Activated naive CD8-positive, alpha-beta T cell treated with anti-CD3 and anti-CD28 coated beads, Interleukin-2, amount 10 ng/mL, durations not matched to agents 7 days and 5 days (primary cell): ENCODE data around the gene FRMD5. TPM values are rescaled to one million over a fixed set of nuclear protein-coding genes. Genes with fewer than 3 reads are reported as not detected.

Experiments used
- ATAC-seq: fragments of 150-1000 bp; cut with Tn5 transposase; one replicate; pipeline ENCODE4 v1.10.0; 2021; ENCODE audit warnings: low read depth, moderate library complexity
- POLR2A ChIA-PET: fragments of 350-600 bp; sonication (Branson Sonifier 250); formaldehyde crosslinking; loops from one replicate; lab custom pipeline; 2021; ENCODE audit warnings: antibody characterized with exemption; lab: Charles Lee
- DNase-seq: peaks from one replicate; pipeline ENCODE4 v3.0.0; 2021
- H3K27ac Mint-ChIP-seq: one replicate; pipeline ENCODE4 v1.8.0; 2022; ENCODE audit warnings: mild to moderate bottlenecking, mixed read lengths
- H3K27me3 Mint-ChIP-seq: one replicate; pipeline ENCODE4 v1.8.0; 2022; ENCODE audit warnings: mild to moderate bottlenecking, moderate library complexity, mixed read lengths
- H3K36me3 Mint-ChIP-seq: one replicate; pipeline ENCODE4 v1.8.0; 2021; ENCODE audit warnings: mild to moderate bottlenecking, mixed read lengths
- H3K4me1 Mint-ChIP-seq: one replicate; pipeline ENCODE4 v1.8.0; 2021; ENCODE audit warnings: mixed read lengths
- H3K4me3 Mint-ChIP-seq: one replicate; pipeline ENCODE4 v1.8.0; 2022; ENCODE audit warnings: mild to moderate bottlenecking, moderate library complexity, mixed read lengths
- H3K9me3 Mint-ChIP-seq: one replicate; pipeline ENCODE4 v1.8.0; 2021; ENCODE audit warnings: mixed read lengths
- total RNA-seq, 2 experiments: library from RNA; stranded (reverse); gene quantifications; one replicate each; pipeline ENCODE4 v1.2.3, GENCODE V29; 2021

FRMD5 gene
- total RNA-seq, 2 experiments from 2014 or later: 0.26 TPM; not detected in 1

- Mint-ChIP-seq H3K4me1 (no peaks in the 10 kb centered on the region), H3K27me3 (peaks cover 31% of the 10 kb centered on the region), H3K4me3 (no peak overlapping the region), H3K36me3 (no peaks in the 10 kb centered on the region), H3K9me3 (no peaks in the 10 kb centered on the region), H3K27ac (no peak overlapping the region)
- ATAC-seq (no peak), DNase-seq (no peak)
- POLR2A ChIA-PET: no interaction called here
Measured at GRCh38 chr15:44101944-44102343, 93.1 kb downstream of the FRMD5 start.

GRCh38 chr15:44101286-44101685 is 93.8 kb downstream of the FRMD5 start:
- no peak for ATAC-seq
- H3K4me3 Mint-ChIP-seq: no peak overlapping the region
- no peaks in the 10 kb centered on the region for H3K9me3 Mint-ChIP-seq
- H3K4me1 Mint-ChIP-seq: no peaks in the 10 kb centered on the region
- H3K27ac Mint-ChIP-seq: no peak overlapping the region
- DNase-seq: no peak
- peaks cover 26% of the 10 kb centered on the region for H3K27me3 Mint-ChIP-seq
- H3K36me3 Mint-ChIP-seq: no peaks in the 10 kb centered on the region
- POLR2A ChIA-PET: no interaction called here

- no peak for ATAC-seq
- no peak for DNase-seq
- H3K4me3 Mint-ChIP-seq: no peak overlapping the region
- no peaks in the 10 kb centered on the region for H3K9me3 Mint-ChIP-seq
- H3K27ac Mint-ChIP-seq: no peak overlapping the region
- no peaks in the 10 kb centered on the region for H3K4me1 Mint-ChIP-seq
- POLR2A ChIA-PET: no interaction called here
- H3K27me3 Mint-ChIP-seq: peaks cover 29% of the 10 kb centered on the region
- no peaks in the 10 kb centered on the region for H3K36me3 Mint-ChIP-seq
Measured at GRCh38 chr15:44099671-44100070, 95.4 kb downstream of the FRMD5 start.

- DNase-seq: no peak
- Mint-ChIP-seq H3K4me1 (no peaks in the 10 kb centered on the region), H3K4me3 (no peak overlapping the region), H3K27ac (no peak overlapping the region), H3K9me3 (no peaks in the 10 kb centered on the region), H3K27me3 (peaks cover 27% of the 10 kb centered on the region), H3K36me3 (no peaks in the 10 kb centered on the region)
- ATAC-seq: no peak
- POLR2A ChIA-PET: no interaction called here
Measured at GRCh38 chr15:44097552-44097951, 97.5 kb downstream of the FRMD5 start.

- Mint-ChIP-seq H3K4me3 (no peak overlapping the region), H3K27ac (no peak overlapping the region), H3K27me3 (peaks cover 24% of the 10 kb centered on the region), H3K4me1 (no peaks in the 10 kb centered on the region), H3K36me3 (no peaks in the 10 kb centered on the region), H3K9me3 (no peaks in the 10 kb centered on the region)
- DNase-seq (no peak), ATAC-seq (no peak)
- POLR2A ChIA-PET: interaction anchor here (0.6 kb wide), 1 partner anchor 1617 kb away, joined by 3 read pairs; no protein-coding TSS in a partner anchor
Measured at GRCh38 chr15:44096596-44096995, 98.5 kb downstream of the FRMD5 start.

GRCh38 chr15:44094781-44095180 is 100.3 kb downstream of the FRMD5 start:
- DNase-seq (no peak), ATAC-seq (no peak)
- Mint-ChIP-seq H3K36me3 (no peaks in the 10 kb centered on the region), H3K27ac (no peak overlapping the region), H3K9me3 (no peaks in the 10 kb centered on the region), H3K27me3 (peaks cover 30% of the 10 kb centered on the region), H3K4me1 (no peaks in the 10 kb centered on the region), H3K4me3 (no peak overlapping the region)
- POLR2A ChIA-PET: no interaction called here

GRCh38 chr15:44093836-44094235 is 101.2 kb downstream of the FRMD5 start:
- Mint-ChIP-seq H3K27me3 (peaks cover 27% of the 10 kb centered on the region), H3K9me3 (no peaks in the 10 kb centered on the region), H3K27ac (no peak overlapping the region), H3K4me1 (no peaks in the 10 kb centered on the region), H3K4me3 (no peak overlapping the region), H3K36me3 (no peaks in the 10 kb centered on the region)
- POLR2A ChIA-PET: no interaction called here
- DNase-seq (no peak), ATAC-seq (no peak)

- ATAC-seq (no peak), DNase-seq (no peak)
- POLR2A ChIA-PET: no interaction called here
Measured at GRCh38 chr15:44092221-44092620, 102.8 kb downstream of the FRMD5 start.

GRCh38 chr15:44087578-44088465 is 107.2 kb downstream of the FRMD5 start:
- H3K4me1 Mint-ChIP-seq: no peaks in the 10 kb centered on the region
- H3K36me3 Mint-ChIP-seq: no peaks in the 10 kb centered on the region
- H3K9me3 Mint-ChIP-seq: no peaks in the 10 kb centered on the region
- H3K4me3 Mint-ChIP-seq: no peak overlapping the region
- H3K27me3 Mint-ChIP-seq: peaks cover 33% of the 10 kb centered on the region
- H3K27ac Mint-ChIP-seq: no peak overlapping the region
- POLR2A ChIA-PET: no interaction called here
- DNase-seq: no peak
- no peak for ATAC-seq

More at GRCh38 chr15:44092221-44092620, 102.8 kb downstream of the FRMD5 start:
- Mint-ChIP-seq H3K27ac (no peak overlapping the region), H3K4me1 (no peaks in the 10 kb centered on the region), H3K9me3 (no peaks in the 10 kb centered on the region), H3K36me3 (no peaks in the 10 kb centered on the region), H3K4me3 (no peak overlapping the region), H3K27me3 (peaks cover 24% of the 10 kb centered on the region)

GRCh38 chr15:44084770-44085169 is 110.3 kb downstream of the FRMD5 start:
- ATAC-seq (no peak), DNase-seq (no peak)
- no peaks in the 10 kb centered on the region for H3K36me3 Mint-ChIP-seq
- POLR2A ChIA-PET: interaction anchor here (0.5 kb wide), 1 partner anchor 1115 kb away, joined by 5 read pairs; no protein-coding TSS in a partner anchor
- peaks cover 34% of the 10 kb centered on the region for H3K27me3 Mint-ChIP-seq
- no peak overlapping the region for H3K27ac Mint-ChIP-seq
- H3K4me3 Mint-ChIP-seq: no peak overlapping the region
- no peaks in the 10 kb centered on the region for H3K4me1 Mint-ChIP-seq
- no peaks in the 10 kb centered on the region for H3K9me3 Mint-ChIP-seq

- ATAC-seq: no peak
- Mint-ChIP-seq H3K27ac (no peak overlapping the region), H3K4me3 (no peak overlapping the region), H3K4me1 (no peaks in the 10 kb centered on the region), H3K27me3 (peaks cover 36% of the 10 kb centered on the region), H3K9me3 (peaks cover 1% of the 10 kb centered on the region), H3K36me3 (no peaks in the 10 kb centered on the region)
- DNase-seq: no peak
- POLR2A ChIA-PET: no interaction called here
Measured at GRCh38 chr15:44084171-44084570, 110.9 kb downstream of the FRMD5 start.

GRCh38 chr15:44082558-44083157 is 112.4 kb downstream of the FRMD5 start:
- no peak for ATAC-seq
- H3K27me3 Mint-ChIP-seq: peaks cover 43% of the 10 kb centered on the region
- DNase-seq: no peak
- no peaks in the 10 kb centered on the region for H3K36me3 Mint-ChIP-seq
- POLR2A ChIA-PET: no interaction called here
- no peaks in the 10 kb centered on the region for H3K4me1 Mint-ChIP-seq
- no peak overlapping the region for H3K27ac Mint-ChIP-seq
- H3K4me3 Mint-ChIP-seq: no peak overlapping the region
- H3K9me3 Mint-ChIP-seq: peaks cover 2% of the 10 kb centered on the region

GRCh38 chr15:44081026-44082013 is 113.8 kb downstream of the FRMD5 start:
- DNase-seq: no peak
- peaks cover 2% of the 10 kb centered on the region for H3K9me3 Mint-ChIP-seq
- no peaks in the 10 kb centered on the region for H3K36me3 Mint-ChIP-seq
- no peak overlapping the region for H3K27ac Mint-ChIP-seq
- H3K4me3 Mint-ChIP-seq: no peak overlapping the region
- H3K27me3 Mint-ChIP-seq: peaks cover 41% of the 10 kb centered on the region
- POLR2A ChIA-PET: no interaction called here
- ATAC-seq: no peak
- no peaks in the 10 kb centered on the region for H3K4me1 Mint-ChIP-seq
